ENCODE measurements around the gene PRAMEF17. TPM values are rescaled to one million over a fixed set of nuclear protein-coding genes. Genes with fewer than 3 reads are reported as not detected.
"Not testable (repeated sequence)": the region's sequence is repeated elsewhere in the genome, so short reads cannot be mapped to it uniquely, and the experiment has no call there.

The PRAMEF17 gene
- total RNA-seq, 4 donors from 2014 or later = not detected

DNA sequence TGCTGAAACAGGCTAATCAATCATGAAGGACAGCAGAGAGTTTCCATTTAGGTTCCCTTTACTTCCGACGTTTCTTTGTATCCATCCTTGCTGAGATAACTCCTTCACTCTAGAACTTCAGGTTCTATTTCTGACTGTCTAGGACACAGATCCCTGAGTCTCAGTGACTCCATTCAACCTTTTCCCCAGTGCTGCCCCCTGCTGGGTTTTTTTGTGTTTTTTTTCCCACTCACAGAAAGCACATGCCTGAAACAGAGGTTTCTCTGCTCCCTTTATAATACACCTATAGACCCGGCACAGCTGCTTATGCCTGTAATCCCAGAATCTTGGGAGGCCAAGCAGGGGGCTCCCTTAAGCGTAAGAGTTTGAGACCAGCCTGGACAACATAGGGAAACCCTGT lies 20.9 kb upstream of the PRAMEF17 start:
- H3K9me3 ChIP-seq; H3K27ac ChIP-seq; H3K4me3 ChIP-seq; H3K36me3 ChIP-seq; intact Hi-C loops (cut with DNase I); H3K4me1 ChIP-seq; DNase-seq: not testable (repeated sequence)
- TF ChIP-seq, protein P1, sequence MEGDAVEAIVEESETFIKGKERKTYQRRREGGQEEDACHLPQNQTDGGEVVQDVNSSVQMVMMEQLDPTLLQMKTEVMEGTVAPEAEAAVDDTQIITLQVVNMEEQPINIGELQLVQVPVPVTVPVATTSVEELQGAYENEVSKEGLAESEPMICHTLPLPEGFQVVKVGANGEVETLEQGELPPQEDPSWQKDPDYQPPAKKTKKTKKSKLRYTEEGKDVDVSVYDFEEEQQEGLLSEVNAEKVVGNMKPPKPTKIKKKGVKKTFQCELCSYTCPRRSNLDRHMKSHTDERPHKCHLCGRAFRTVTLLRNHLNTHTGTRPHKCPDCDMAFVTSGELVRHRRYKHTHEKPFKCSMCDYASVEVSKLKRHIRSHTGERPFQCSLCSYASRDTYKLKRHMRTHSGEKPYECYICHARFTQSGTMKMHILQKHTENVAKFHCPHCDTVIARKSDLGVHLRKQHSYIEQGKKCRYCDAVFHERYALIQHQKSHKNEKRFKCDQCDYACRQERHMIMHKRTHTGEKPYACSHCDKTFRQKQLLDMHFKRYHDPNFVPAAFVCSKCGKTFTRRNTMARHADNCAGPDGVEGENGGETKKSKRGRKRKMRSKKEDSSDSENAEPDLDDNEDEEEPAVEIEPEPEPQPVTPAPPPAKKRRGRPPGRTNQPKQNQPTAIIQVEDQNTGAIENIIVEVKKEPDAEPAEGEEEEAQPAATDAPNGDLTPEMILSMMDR (IDR thresholded peaks at IDR 0.05) = peak in 1 of 6 experiments; percentile 19
- H3K27me3 ChIP-seq = peaks cover 0 to 13% (median 0%) of the 10 kb centered on the region in 4 donors
- WGBS, 2 donors = 69 to 77% methylated on average over 2 of the region's 4 CpGs

DNA sequence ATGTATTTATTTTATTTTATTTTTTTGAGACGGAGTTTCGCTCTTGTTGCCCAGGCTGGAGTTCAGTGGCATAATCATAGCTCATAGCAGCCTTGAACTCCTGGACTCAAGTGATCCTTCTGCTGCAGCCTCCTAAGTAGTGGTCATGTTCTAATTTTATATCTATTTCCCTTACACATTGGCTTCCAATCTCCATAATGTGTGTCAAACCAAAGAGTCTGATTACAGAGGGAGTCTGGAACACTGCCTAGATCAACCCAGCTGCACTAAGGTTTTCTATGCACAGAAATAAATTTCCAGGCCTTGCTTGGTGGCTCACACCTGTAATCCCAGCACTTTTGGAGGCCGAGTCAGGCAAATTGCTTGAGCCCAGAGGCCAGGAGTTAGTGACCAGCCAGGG lies 10.4 kb upstream of the PRAMEF17 start:
- H3K4me3 ChIP-seq; H3K4me1 ChIP-seq; intact Hi-C loops (cut with DNase I); H3K27me3 ChIP-seq; H3K36me3 ChIP-seq; H3K9me3 ChIP-seq; H3K27ac ChIP-seq; DNase-seq: not testable (repeated sequence)
- WGBS, 2 donors = 90 to 91% methylated on average over 2 to 3 of the region's 3 CpGs

DNA sequence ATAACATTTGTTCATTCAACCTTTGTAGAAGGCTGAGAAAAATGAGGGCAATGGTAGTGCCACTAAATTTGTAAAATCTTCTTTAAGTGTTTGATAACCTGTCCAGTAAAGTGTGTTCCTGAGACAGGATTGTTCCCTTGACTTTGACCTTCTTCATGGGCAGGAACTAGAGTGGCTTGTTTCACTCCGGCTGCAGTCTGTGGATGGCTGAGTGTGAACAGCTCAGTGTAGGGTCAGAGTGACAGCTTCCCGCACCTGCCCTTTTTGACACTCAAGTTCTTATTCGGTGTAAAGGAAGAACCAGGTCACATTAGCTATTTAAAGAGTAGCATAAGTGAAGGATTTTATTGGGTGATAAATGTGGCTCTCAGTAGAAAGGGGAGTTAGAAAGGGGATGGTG lies 9.1 kb upstream of the PRAMEF17 start:
- intact Hi-C loops (cut with DNase I); H3K36me3 ChIP-seq: not testable (repeated sequence)
- 55 to 80% methylated on average over 1 to 3 of the region's 3 CpGs for WGBS, 2 donors

DNA sequence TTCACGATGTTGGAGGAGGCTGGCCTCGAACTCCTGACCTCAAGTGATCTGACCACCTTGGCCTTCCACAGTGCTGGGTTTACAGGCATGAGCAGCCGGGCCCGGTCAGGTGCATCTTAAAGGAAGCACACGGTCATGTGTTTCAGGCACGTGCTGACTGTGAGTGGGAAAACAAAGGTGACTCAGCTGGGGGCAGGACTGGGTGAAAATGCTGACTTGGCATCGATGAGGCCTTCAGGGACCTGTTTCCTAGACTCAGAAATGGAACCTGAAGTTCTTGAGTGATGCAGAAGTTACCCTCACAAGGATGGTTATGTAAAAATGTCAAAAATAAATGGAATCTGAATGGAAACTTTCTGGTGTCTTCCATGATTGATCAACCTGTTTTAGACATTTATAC lies 3.6 kb downstream of the PRAMEF17 start:
- intact Hi-C loops (cut with DNase I); H3K4me3 ChIP-seq; H3K27me3 ChIP-seq; H3K9me3 ChIP-seq; H3K36me3 ChIP-seq; H3K27ac ChIP-seq; H3K4me1 ChIP-seq; DNase-seq: not testable (repeated sequence)
- 42 to 65% methylated on average over 1 to 4 of the region's 7 CpGs for WGBS, 2 donors

More for the DNA sequence above, 9.1 kb upstream of the PRAMEF17 start:
- H3K27ac ChIP-seq, H3K9me3 ChIP-seq, H3K4me1 ChIP-seq, H3K27me3 ChIP-seq, DNase-seq, H3K4me3 ChIP-seq: not testable (repeated sequence)

DNA sequence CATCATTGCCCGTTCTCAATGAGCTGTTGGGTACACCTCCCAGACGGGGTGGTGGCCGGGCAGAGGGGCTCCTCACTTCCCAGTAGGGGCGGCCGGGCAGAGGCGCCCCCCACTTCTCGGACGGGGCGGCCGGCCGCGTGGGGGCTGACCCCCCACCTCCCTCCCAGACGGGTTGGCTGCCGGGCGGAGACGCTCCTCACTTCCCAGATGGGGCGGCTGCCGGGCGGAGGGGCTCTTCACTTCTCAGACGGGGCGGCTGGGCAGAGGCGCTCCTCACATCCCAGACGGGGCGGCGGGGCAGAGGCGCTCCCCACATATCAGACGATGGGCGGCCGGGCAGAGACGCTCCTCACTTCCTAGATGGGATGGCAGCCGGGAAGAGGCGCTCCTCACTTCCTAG lies 5.3 kb downstream of the PRAMEF17 start:
- DNase-seq; H3K27ac ChIP-seq; H3K4me3 ChIP-seq; H3K4me1 ChIP-seq; intact Hi-C loops (cut with DNase I); H3K9me3 ChIP-seq; H3K36me3 ChIP-seq; H3K27me3 ChIP-seq: not testable (repeated sequence)
- no CpG with 5 or more reads among the region's 32 CpGs for WGBS, 2 donors

DNA sequence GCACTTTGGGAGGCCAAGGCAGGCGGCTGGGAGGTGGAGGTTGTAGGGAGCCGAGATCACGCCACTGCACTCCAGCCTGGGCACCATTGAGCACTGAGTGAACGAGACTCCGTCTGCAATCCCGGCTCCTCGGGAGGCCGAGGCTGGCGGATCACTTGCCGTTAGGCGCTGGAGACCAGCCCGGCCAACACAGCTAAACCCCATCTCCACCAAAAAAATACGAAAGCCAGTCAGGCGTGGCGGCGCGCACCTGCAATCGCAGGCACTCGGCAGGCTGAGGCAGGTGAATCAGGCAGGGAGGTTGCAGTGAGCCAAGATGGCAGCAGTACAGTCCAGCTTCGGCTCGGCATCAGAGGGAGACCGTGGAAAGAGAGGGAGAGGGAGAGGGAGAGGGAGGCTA lies 5.9 kb downstream of the PRAMEF17 start:
- intact Hi-C loops (cut with DNase I); H3K9me3 ChIP-seq; H3K27me3 ChIP-seq; DNase-seq; H3K4me1 ChIP-seq; H3K4me3 ChIP-seq; H3K36me3 ChIP-seq; H3K27ac ChIP-seq: not testable (repeated sequence)
- 94 to 96% methylated on average over 11 to 19 of the region's 22 CpGs for WGBS, 2 donors

DNA sequence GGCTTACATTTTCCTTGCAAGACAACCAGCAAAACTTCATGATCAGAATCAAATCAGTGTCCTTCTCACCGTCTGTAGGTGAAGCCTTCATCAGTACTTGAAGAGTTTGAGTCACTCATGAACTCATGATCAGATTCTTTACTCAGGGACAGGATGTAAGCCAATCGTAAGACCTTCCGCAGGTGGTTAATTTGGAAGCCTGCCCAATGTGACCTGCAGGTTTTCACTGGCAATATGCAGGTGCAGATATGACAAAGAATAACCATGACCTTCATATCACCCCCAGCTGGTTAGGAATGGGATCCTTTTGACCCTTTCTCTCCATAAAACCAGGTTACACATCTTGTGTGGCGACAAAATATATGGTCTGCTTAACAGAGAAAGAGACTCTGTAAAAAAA lies 18.4 kb downstream of the PRAMEF17 start:
- Histone ChIP-seq H3K4me1 (no peaks in the 10 kb centered on the region), H3K4me3 (no peak overlapping the region), H3K27ac (no peak overlapping the region), H3K27me3 (peaks cover 0 to 14% (median 0%) of the 10 kb centered on the region in 4 donors), H3K36me3 (no peaks in the 10 kb centered on the region), H3K9me3 (peaks cover 0 to 10% (median 0%) of the 10 kb centered on the region in 3 donors)
- no peak for DNase-seq
- TF ChIP-seq POLR2A (IDR thresholded peaks at IDR 0.05) = no peak
- TF ChIP-seq, protein P1 (IDR thresholded peaks at IDR 0.05) = no peak
- intact Hi-C loops (cut with DNase I) = no loop called here
- 43 to 57% methylated on average over 4 of the region's 4 CpGs for WGBS, 2 donors

DNA sequence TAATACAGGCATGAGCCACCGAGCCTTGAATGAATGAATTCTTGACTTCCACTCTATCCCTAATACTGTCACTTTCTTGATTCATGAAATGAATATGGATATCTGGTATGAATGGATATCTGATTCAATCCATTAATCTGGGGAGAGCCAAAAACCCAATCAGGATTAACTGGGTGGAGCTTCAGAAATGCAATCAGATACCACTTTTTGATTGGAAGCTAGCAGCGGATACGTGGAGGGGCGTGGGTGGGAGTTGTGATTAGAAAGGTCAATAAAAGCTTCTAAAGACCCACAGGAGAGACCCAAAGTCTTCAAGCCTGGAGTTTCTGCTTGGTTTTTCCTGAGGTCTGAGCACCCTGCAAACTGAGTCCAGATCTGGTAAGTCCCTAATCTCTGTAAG lies 20.7 kb downstream of the PRAMEF17 start, which contains the start of gene PRAMEF20:
Gene PRAMEF20, plus strand, starts transcription at position 301 of the 400 bp plus-strand sequence. CDS start 5,905 bp downstream, outside the sequence.
- WGBS, 2 donors = 55 to 93% methylated on average over 3 to 4 of the region's 4 CpGs
- H3K36me3 ChIP-seq; intact Hi-C loops (cut with DNase I); DNase-seq; H3K4me1 ChIP-seq; H3K27ac ChIP-seq; H3K9me3 ChIP-seq; H3K4me3 ChIP-seq: not testable (repeated sequence)
- peaks cover 0 to 14% (median 0%) of the 10 kb centered on the region in 4 donors for H3K27me3 ChIP-seq

Measured in esophagus squamous epithelium (tissue), 5 donors.